GM20000 (cell line): ENCODE data around the gene DUSP22.
"Not testable (repeated sequence)": the region's sequence is repeated elsewhere in the genome, so short reads cannot be mapped to it uniquely, and the experiment has no call there.

Experiments used
- DNase-seq: peaks from one replicate; pipeline ENCODE4 v3.0.0; 2012; ENCODE audit warnings: low spot score
- CTCF ChIP-seq: IDR thresholded peaks from 2 replicates; pipeline ENCODE4 v1.5.1; 2012; ENCODE audit warnings: mild to moderate bottlenecking, control low read depth; ENCODE audit errors: extremely low read depth, missing control alignments

The DUSP22 gene

GRCh38 chr6:291697-292505 lies at the start of gene DUSP22:
DUSP22 (plus strand) TSS chr6:292487; CDS start chr6:292540, 53 bp downstream.
- TF ChIP-seq CTCF = no peak
- peak; percentile 100 for DNase-seq

- DNase-seq = no peak
- no peak for TF ChIP-seq CTCF
Measured at GRCh38 chr6:246352-246751, 45.9 kb upstream of the DUSP22 start.

GRCh38 chr6:247351-247750 lies 44.9 kb upstream of the DUSP22 start:
- no peak for DNase-seq
- TF ChIP-seq CTCF = no peak

GRCh38 chr6:248046-248445 lies 44.2 kb upstream of the DUSP22 start:
- DNase-seq = not testable (repeated sequence)

- DNase-seq = no peak
- no peak for TF ChIP-seq CTCF
Measured at GRCh38 chr6:250676-251075, 41.6 kb upstream of the DUSP22 start.

- DNase-seq = no peak
- TF ChIP-seq CTCF = no peak
Measured at GRCh38 chr6:251920-252319, 40.4 kb upstream of the DUSP22 start.

- TF ChIP-seq CTCF = no peak
- no peak for DNase-seq
Measured at GRCh38 chr6:252775-253535, 39.3 kb upstream of the DUSP22 start.
